GM18498 (cell line): ENCODE results near the gene MFNG.

Experiments used
- ATAC-seq: cut with Tn5 transposase; IDR thresholded peaks from one replicate; pipeline ENCODE4 v1.9.1; 2021; ENCODE audit warnings: mild to moderate bottlenecking, moderate library complexity; ENCODE audit not compliant: unreplicated experiment

The MFNG gene

GRCh38 chr22:37497062-37497599 lies 10.9 kb upstream of the MFNG start:
- no peak for ATAC-seq

GRCh38 chr22:37496651-37497050 lies 10.5 kb upstream of the MFNG start:
- no peak for ATAC-seq

GRCh38 chr22:37493979-37494378 lies 7.8 kb upstream of the MFNG start:
- ATAC-seq: no peak

GRCh38 chr22:37492428-37493344 lies 6.5 kb upstream of the MFNG start:
- ATAC-seq: no peak

- ATAC-seq: no peak
Observed at GRCh38 chr22:37491559-37492427, 5.6 kb upstream of the MFNG start.

- no peak for ATAC-seq
Observed at GRCh38 chr22:37491106-37491505, 4.9 kb upstream of the MFNG start.

- no peak for ATAC-seq
Observed at GRCh38 chr22:37489983-37490382, 3.8 kb upstream of the MFNG start.

- ATAC-seq: no peak
Observed at GRCh38 chr22:37488337-37489135, 2.4 kb upstream of the MFNG start.

GRCh38 chr22:37487571-37487970 lies 1.4 kb upstream of the MFNG start:
- ATAC-seq: no peak

- no peak for ATAC-seq
Observed at GRCh38 chr22:37487129-37487528, 945 bp upstream of the MFNG start.

- peak; percentile 18 for ATAC-seq
Observed at GRCh38 chr22:37485395-37486223, 575 bp downstream of the MFNG start.

- peak; percentile 37 for ATAC-seq
Observed at GRCh38 chr22:37484480-37485394, 1.4 kb downstream of the MFNG start.

- ATAC-seq: no peak
Observed at GRCh38 chr22:37483050-37483449, 3.1 kb downstream of the MFNG start.

- no peak for ATAC-seq
Observed at GRCh38 chr22:37482244-37482643, 3.9 kb downstream of the MFNG start.

- ATAC-seq: no peak
Observed at GRCh38 chr22:37481347-37481907, 4.8 kb downstream of the MFNG start.

- ATAC-seq: no peak
Observed at GRCh38 chr22:37480387-37481346, 5.5 kb downstream of the MFNG start.

- ATAC-seq: no peak
Observed at GRCh38 chr22:37479196-37479595, 7.0 kb downstream of the MFNG start.
